Activated CD8-positive, alpha-beta T cell treated with anti-CD3 and anti-CD28 coated beads for 36 hours (primary cell): ENCODE results near the gene UTP14A. TPM values are rescaled to one million over a fixed set of nuclear protein-coding genes. Genes with fewer than 3 reads are reported as not detected.
A peak's percentile ranks its signal among the peaks of the same experiment; 100 is the strongest.

Source experiments
- ATAC-seq: fragments of 200-7000 bp; cut with Tn5 transposase; one replicate; pipeline ENCODE4 v1.10.0; 2021; ENCODE audit warnings: mild to moderate bottlenecking, moderate library complexity
- CTCF ChIA-PET: fragments of 350-600 bp; sonication (Branson Sonifier 250); formaldehyde crosslinking; loops from one replicate; lab custom pipeline; 2021; ENCODE audit warnings: antibody characterized with exemption; lab: Charles Lee
- POLR2A ChIA-PET: fragments of 350-600 bp; sonication (Branson Sonifier 250); formaldehyde crosslinking; loops from one replicate; lab custom pipeline; 2021; ENCODE audit warnings: antibody characterized with exemption; lab: Charles Lee
- DNase-seq: peaks from one replicate; pipeline ENCODE4 v3.0.0-alpha.2; 2020
- H3K27ac Mint-ChIP-seq: one replicate; pipeline ENCODE4 v1.8.0; 2021; ENCODE audit warnings: mild to moderate bottlenecking, mixed read lengths
- H3K27me3 Mint-ChIP-seq: one replicate; pipeline ENCODE4 v1.8.0; 2021; ENCODE audit warnings: mixed read lengths
- H3K36me3 Mint-ChIP-seq: one replicate; pipeline ENCODE4 v1.8.0; 2021; ENCODE audit warnings: low read depth, mixed read lengths
- H3K4me1 Mint-ChIP-seq: one replicate; pipeline ENCODE4 v1.8.0; 2021; ENCODE audit warnings: low read depth, mixed read lengths
- H3K4me3 Mint-ChIP-seq: one replicate; pipeline ENCODE4 v1.8.0; 2021; ENCODE audit warnings: mild to moderate bottlenecking, moderate library complexity, mixed read lengths
- H3K9me3 Mint-ChIP-seq: one replicate; pipeline ENCODE4 v1.8.0; 2021; ENCODE audit warnings: mixed read lengths
- CTCF ChIP-seq: fragments of 200-600 bp; IDR thresholded peaks from one replicate; pipeline ENCODE4 v1.8.0; 2022; ENCODE audit warnings: antibody characterized with exemption, mild to moderate bottlenecking
- intact Hi-C: fragments of 100-400 bp; cut with micrococcal nuclease; formaldehyde crosslinking; loops from one replicate; pipeline ENCODE4 v1.10.0; 2022
- total RNA-seq, 2 experiments: library from RNA; stranded (reverse); gene quantifications; one replicate each; pipeline ENCODE4 v1.2.3, GENCODE V29; 2021

Gene UTP14A
- total RNA-seq, 2 experiments from 2014 or later: 33.1 to 34.0 TPM

DNA sequence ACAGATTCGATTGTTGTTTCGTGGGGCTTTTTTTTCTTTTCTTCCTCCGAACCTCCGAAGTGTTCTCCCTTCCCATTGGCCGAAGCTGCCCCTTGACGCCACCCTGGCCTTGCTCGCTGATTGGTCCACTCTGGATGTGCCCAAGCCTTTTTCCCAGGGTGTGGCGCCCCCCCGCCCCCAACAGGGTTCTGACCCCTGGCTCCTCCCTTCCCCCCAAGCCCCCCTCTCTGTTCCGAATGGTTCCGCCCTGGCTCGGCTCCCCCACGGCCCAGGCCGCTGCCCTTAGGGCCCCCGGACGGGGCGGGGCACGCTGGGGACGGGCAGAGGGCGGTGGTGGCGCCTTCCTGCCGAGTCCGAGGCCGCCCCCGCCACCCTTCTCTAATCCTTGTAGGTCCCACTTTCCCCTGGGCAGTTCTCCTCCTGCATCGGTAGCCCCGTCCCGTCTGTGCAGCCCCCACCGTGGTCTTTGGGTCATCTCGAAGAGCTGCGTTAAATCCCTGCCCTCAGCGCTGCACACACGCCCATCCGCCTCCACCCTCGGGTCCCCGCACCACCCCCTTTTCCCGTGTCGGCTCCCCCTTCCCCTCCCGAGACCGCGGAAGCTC, 25.5 kb downstream of the UTP14A start:
- H3K4me1 Mint-ChIP-seq: peaks cover 5% of the 10 kb centered on the region
- CTCF ChIA-PET: interaction anchor here (2.4 kb wide), 1 partner anchor 129 kb away, joined by 9 read pairs; no protein-coding TSS in a partner anchor
- intact Hi-C loops: loop anchor here (10.0 kb wide), 1 partner anchor 53 kb away; the partner anchor contains the start of gene BCORL1
- H3K27me3 Mint-ChIP-seq: peaks cover 3% of the 10 kb centered on the region
- peak; percentile 68 for DNase-seq
- peak; percentile 70 for ATAC-seq
- H3K9me3 Mint-ChIP-seq: no peaks in the 10 kb centered on the region
- peak overlapping the region; percentile 64 for H3K27ac Mint-ChIP-seq
- no peak for TF ChIP-seq CTCF
- H3K36me3 Mint-ChIP-seq: peaks cover 4% of the 10 kb centered on the region
- POLR2A ChIA-PET: interaction anchor here (0.6 to 0.7 kb wide), 2 partner anchors 154 to 173 kb away, joined by 3 to 4 read pairs; no protein-coding TSS in a partner anchor
- peak overlapping the region; percentile 69 for H3K4me3 Mint-ChIP-seq

- Mint-ChIP-seq H3K9me3 (no peaks in the 10 kb centered on the region), H3K27me3 (peaks cover 3% of the 10 kb centered on the region), H3K4me1 (peaks cover 5% of the 10 kb centered on the region), H3K36me3 (no peaks in the 10 kb centered on the region), H3K4me3 (peak overlapping the region; percentile 69), H3K27ac (no peak overlapping the region)
- ATAC-seq (peak; percentile 75), DNase-seq (peak; percentile 78)
- POLR2A ChIA-PET: interaction anchor here (0.6 kb wide), 1 partner anchor 155 kb away, joined by 4 read pairs; no protein-coding TSS in a partner anchor
- CTCF ChIA-PET: no interaction called here
- TF ChIP-seq CTCF: no peak
- intact Hi-C loops: loop anchor here (10.0 kb wide), 1 partner anchor 53 kb away; the partner anchor contains the start of gene BCORL1
Measured at GRCh38 chrX:129932016-129932820, 26.3 kb downstream of the UTP14A start.

DNA sequence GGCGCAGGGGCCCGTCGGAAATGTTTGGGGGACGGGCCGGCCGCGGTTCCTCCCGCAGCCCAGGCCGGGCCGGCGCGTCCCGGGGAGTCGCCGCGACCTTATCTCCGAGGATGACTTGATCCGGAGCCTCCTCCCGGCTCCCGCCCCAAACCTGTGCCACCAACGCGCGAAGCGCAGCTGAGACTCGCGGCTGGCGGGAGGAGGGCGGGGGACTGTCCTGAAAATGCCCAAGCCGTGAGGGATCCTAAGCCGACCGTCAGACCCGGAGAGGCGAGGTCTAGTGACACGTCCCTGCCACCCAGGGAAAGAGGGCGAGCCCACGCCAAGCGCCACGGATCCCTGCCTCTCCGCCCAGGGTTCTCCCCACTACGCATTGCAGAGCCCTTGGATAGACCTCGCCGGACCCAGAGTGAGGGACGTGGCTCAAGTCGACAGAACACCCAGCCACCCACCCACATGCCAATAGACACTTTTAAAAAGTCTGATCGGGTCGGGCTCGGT, 26.9 kb downstream of the UTP14A start:
- TF ChIP-seq CTCF: no peak
- Mint-ChIP-seq H3K4me3 (peak overlapping the region; percentile 47), H3K27me3 (peaks cover 3% of the 10 kb centered on the region), H3K36me3 (no peaks in the 10 kb centered on the region), H3K4me1 (peaks cover 5% of the 10 kb centered on the region), H3K27ac (no peak overlapping the region), H3K9me3 (no peaks in the 10 kb centered on the region)
- DNase-seq: no peak
- CTCF ChIA-PET: no interaction called here
- POLR2A ChIA-PET: interaction anchor here (1.8 kb wide), 1 partner anchor 20 kb away, joined by 7 read pairs; no protein-coding TSS in a partner anchor
- intact Hi-C loops: loop anchor here (10.0 kb wide), 1 partner anchor 52 kb away; the partner anchor contains the start of gene BCORL1
- ATAC-seq: no peak

DNA sequence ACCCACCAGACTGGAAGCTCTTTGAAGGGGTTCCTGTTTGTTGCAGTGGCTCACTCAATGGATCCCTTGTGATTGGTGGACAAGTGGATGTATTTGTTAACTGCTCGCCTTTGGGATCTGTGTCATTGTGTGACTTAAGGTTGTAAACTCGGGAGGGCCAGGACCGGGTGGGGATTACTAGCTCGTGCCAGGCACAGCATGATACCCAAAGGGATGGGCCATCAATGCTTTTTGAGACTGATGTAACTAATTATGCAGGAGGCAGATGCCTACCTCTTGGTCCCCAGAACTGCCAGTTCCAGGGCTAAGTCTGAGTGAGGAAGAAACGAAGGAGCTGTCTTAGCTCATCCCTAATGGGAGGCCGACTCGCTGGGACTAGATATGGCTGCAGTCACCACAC, 27.7 kb downstream of the UTP14A start:
- Mint-ChIP-seq H3K4me1 (peaks cover 11% of the 10 kb centered on the region), H3K36me3 (no peaks in the 10 kb centered on the region), H3K4me3 (peak overlapping the region; percentile 38), H3K9me3 (no peaks in the 10 kb centered on the region), H3K27ac (no peak overlapping the region), H3K27me3 (peaks cover 3% of the 10 kb centered on the region)
- intact Hi-C loops: loop anchor here (10.0 kb wide), 1 partner anchor 51 kb away; the partner anchor contains the start of gene BCORL1
- DNase-seq (no peak), ATAC-seq (no peak)
- ChIA-PET CTCF (interaction anchor here (1.6 to 1.7 kb wide), 2 partner anchors 8 to 127 kb away, joined by 4 to 6 read pairs; no protein-coding TSS in a partner anchor), POLR2A (interaction anchor here (0.7 to 1.8 kb wide), 3 partner anchors 8 to 28 kb away, joined by 3 to 7 read pairs (median 3); partner anchors contain the start of gene UTP14A)
- no peak for TF ChIP-seq CTCF
